ENCODE results near the gene ATP11C. TPM values are rescaled to one million over a fixed set of nuclear protein-coding genes. Genes with fewer than 3 reads are reported as not detected.

ATP11C gene
- total RNA-seq, 1 experiment from 2014 or later: 19.4 TPM

DNA sequence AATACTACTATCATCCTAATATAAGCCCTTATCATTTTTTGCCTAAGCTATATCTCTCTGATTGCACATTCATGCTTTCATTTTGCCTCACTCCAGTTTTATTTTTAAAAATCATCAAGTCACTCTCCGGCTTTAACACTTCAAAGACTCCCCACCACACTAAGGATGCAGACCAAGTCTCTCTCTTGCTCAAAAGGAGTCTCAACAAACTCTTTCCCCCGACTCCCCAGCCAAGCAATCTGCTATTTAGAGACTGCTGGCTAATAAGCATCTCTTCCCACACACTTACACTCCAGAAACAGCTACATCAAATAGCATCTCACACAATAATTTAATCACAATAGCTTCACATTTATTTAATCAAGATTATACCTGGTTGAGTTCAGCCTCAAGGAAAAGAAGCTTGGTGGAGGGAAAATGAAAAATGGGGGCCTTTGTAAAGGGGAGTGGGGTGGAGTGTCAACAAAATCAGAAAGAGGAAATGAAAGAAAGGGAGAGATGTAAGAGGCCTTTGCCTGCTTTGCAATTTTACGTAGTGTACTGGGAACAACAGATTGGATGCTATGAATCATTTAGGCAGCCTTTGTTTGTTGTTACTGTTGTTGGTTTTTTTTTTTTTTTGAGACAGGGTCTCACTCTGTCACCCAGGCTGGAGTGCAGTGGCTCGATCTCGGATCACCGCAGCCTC, 120.8 kb downstream of the ATP11C start:
- ATAC-seq (no peak), DNase-seq (ENCODE audit: low read depth, low spot score) (no peak)
- Histone ChIP-seq H4K20me1 (ENCODE audit: insufficient read depth) (no peaks in the 10 kb centered on the region), H3K79me2 (ENCODE audit: insufficient read depth, low read length) (no peaks in the 10 kb centered on the region), H3K9ac (ENCODE audit: low read length) (no peak overlapping the region), H3K27me3 (ENCODE audit: insufficient read depth, low read length) (no peaks in the 10 kb centered on the region), H3K4me1 (ENCODE audit: control insufficient read depth in 1 of 2, insufficient read depth in 2 of 2, low read length in 2 of 2) (no peaks in the 10 kb centered on the region), H3K27ac (ENCODE audit: low read depth, low read length) (no peak overlapping the region), H3K36me3 (ENCODE audit: control insufficient read depth in 1 of 2, insufficient read depth in 2 of 2, low read length in 2 of 2) (no peaks in the 10 kb centered on the region), H2AFZ (ENCODE audit: low read depth, low read length, poor library complexity, severe bottlenecking) (no peak overlapping the region), H3K9me2 (ENCODE audit: insufficient read depth) (no peaks in the 10 kb centered on the region), H3K9me3 (ENCODE audit: control insufficient read depth in 1 of 2, insufficient read depth in 1 of 2, low read depth in 1 of 2, low read length in 2 of 2) (no peaks in the 10 kb centered on the region), H3K4me2 (ENCODE audit: low read length) (no peak overlapping the region), H3K4me3 (replicated peaks in 1 of 2; ENCODE audit: low read depth in 1 of 2, low read length in 2 of 2) (no peak overlapping the region)
- BruUV-seq (replicated peaks): no TSS peak
- ChIA-PET POLR2A (no interaction called here), CTCF (no interaction called here), RAD21 (ENCODE audit: low non-redundant PET in 1 of 2, low total read pairs in 2 of 2, uncharacterized antibody in 2 of 2, unreplicated experiment in 2 of 2) (no interaction called here)
- intact Hi-C loops (cut with micrococcal nuclease): no loop called here
- TF ChIP-seq TCF7L2 (IDR thresholded peaks at IDR 0.05; ENCODE audit: borderline replicate concordance, extremely low read depth, insufficient read depth, insufficient read length): no peak

DNA sequence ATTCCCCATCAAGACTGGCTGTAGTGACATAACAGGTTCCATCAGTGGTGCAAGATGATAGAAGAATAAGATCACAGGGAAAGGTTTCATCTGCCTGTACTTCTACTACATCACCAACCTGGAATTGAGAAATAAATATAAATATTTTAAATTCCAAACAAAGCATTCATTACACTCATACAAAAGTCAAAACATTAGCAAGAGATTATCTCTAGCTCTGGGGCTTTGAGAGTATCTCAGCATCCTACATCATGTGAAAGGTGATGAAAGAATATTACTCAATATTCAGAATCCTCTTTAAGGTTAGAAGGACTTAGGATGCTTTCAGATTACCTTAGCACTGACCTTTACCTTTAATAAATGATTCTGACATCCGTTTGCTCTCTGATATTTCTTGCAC, 128.4 kb downstream of the ATP11C start:
- no peaks in the 10 kb centered on the region for H3K4me1 ChIP-seq (ENCODE audit: control insufficient read depth in 1 of 2, insufficient read depth in 2 of 2, low read length in 2 of 2)
- H3K9me3 ChIP-seq (ENCODE audit: control insufficient read depth in 1 of 2, insufficient read depth in 1 of 2, low read depth in 1 of 2, low read length in 2 of 2): no peaks in the 10 kb centered on the region
- POLR2A ChIA-PET: no interaction called here
- no peak overlapping the region for H3K9ac ChIP-seq (ENCODE audit: low read length)
- H3K27ac ChIP-seq (ENCODE audit: low read depth, low read length): no peak overlapping the region
- CTCF ChIA-PET: no interaction called here
- no peak overlapping the region for H2AFZ ChIP-seq (ENCODE audit: low read depth, low read length, poor library complexity, severe bottlenecking)
- no peak overlapping the region for H3K4me2 ChIP-seq (ENCODE audit: low read length)
- TF ChIP-seq YY1 (IDR thresholded peaks at IDR 0.05; ENCODE audit: extremely low read depth, insufficient replicate concordance, low read depth, low read length) (no peak), EGR1 (IDR thresholded peaks at IDR 0.05; ENCODE audit: low read depth) (no peak), RAD21 (IDR thresholded peaks at IDR 0.05; ENCODE audit: low read depth) (no peak), ZNF274 (IDR thresholded peaks at IDR 0.05; ENCODE audit: low read depth, low read length) (no peak), POLR2AphosphoS5 (IDR thresholded peaks at IDR 0.05; ENCODE audit: low read depth, low read length) (no peak), SRF (IDR thresholded peaks at IDR 0.05; ENCODE audit: low read depth) (no peak), CEBPB (IDR thresholded peaks at IDR 0.05; ENCODE audit: low read depth) (no peak)
- no TSS peak for BruUV-seq (replicated peaks)
- no peaks in the 10 kb centered on the region for H3K9me2 ChIP-seq (ENCODE audit: insufficient read depth)
- RAD21 ChIA-PET (ENCODE audit: low non-redundant PET in 1 of 2, low total read pairs in 2 of 2, uncharacterized antibody in 2 of 2, unreplicated experiment in 2 of 2): no interaction called here
- H4K20me1 ChIP-seq (ENCODE audit: insufficient read depth): no peaks in the 10 kb centered on the region
- H3K4me3 ChIP-seq (replicated peaks in 1 of 2; ENCODE audit: low read depth in 1 of 2, low read length in 2 of 2): no peak overlapping the region
- no peaks in the 10 kb centered on the region for H3K79me2 ChIP-seq (ENCODE audit: insufficient read depth, low read length)
- H3K27me3 ChIP-seq (ENCODE audit: insufficient read depth, low read length): no peaks in the 10 kb centered on the region
- ATAC-seq: no peak
- intact Hi-C loops (cut with micrococcal nuclease): no loop called here
- no peak for DNase-seq (ENCODE audit: low read depth, low spot score)
- peaks cover 0 to 2% of the 10 kb centered on the region in 2 experiments; a peak in 1 of 4 replicates for H3K36me3 ChIP-seq (ENCODE audit: control insufficient read depth in 1 of 2, insufficient read depth in 2 of 2, low read length in 2 of 2)

All from HCT116 (cell line).